Hippocampal formation (tissue), 2 donors: ENCODE data around the gene SMIM20.
"Not testable (repeated sequence)": the region's sequence is repeated elsewhere in the genome, so short reads cannot be mapped to it uniquely, and the experiment has no call there.

Source experiments
- DNase-seq, 2 donors: peaks; one replicate each; lab custom pipeline; 2025; lab: John Stamatoyannopoulos, UW

SMIM20 gene

GRCh38 chr4:25890571-25891485, 23.2 kb upstream of the SMIM20 start:
- DNase-seq = peak in 1 of 2 donors; percentile 13

- no peak for DNase-seq
These were observed 21.2 kb upstream of the SMIM20 start for GRCh38 chr4:25892796-25893195.

GRCh38 chr4:25896776-25897539, 17.1 kb upstream of the SMIM20 start:
- no peak for DNase-seq

- DNase-seq = no peak
These were observed 13.7 kb upstream of the SMIM20 start for GRCh38 chr4:25900310-25900709.

GRCh38 chr4:25901030-25901430, 13.0 kb upstream of the SMIM20 start:
- no peak for DNase-seq

- DNase-seq = no peak
These were observed 9.9 kb upstream of the SMIM20 start for GRCh38 chr4:25903900-25904747.

GRCh38 chr4:25904748-25905082, 9.3 kb upstream of the SMIM20 start:
- DNase-seq = no peak

- DNase-seq = no peak
These were observed 8.6 kb upstream of the SMIM20 start for GRCh38 chr4:25905371-25905770.

- DNase-seq = not testable (repeated sequence)
These were observed 7.9 kb upstream of the SMIM20 start for GRCh38 chr4:25906113-25906512.

- peak in 1 of 2 donors; percentile 53 for DNase-seq
These were observed 5.5 kb upstream of the SMIM20 start for GRCh38 chr4:25908491-25908901.

- DNase-seq = no peak
These were observed 2.7 kb upstream of the SMIM20 start for GRCh38 chr4:25911356-25911755.

- DNase-seq = no peak
These were observed 767 bp upstream of the SMIM20 start for GRCh38 chr4:25913056-25913850.

- DNase-seq = no peak
These were observed 791 bp downstream of the SMIM20 start for GRCh38 chr4:25914670-25915352.

GRCh38 chr4:25915353-25915705, 1.3 kb downstream of the SMIM20 start:
- no peak for DNase-seq

- DNase-seq = no peak
These were observed 2.9 kb downstream of the SMIM20 start for GRCh38 chr4:25916870-25917269.

GRCh38 chr4:25919676-25920075, 5.7 kb downstream of the SMIM20 start:
- DNase-seq = no peak

GRCh38 chr4:25921922-25922321, 7.9 kb downstream of the SMIM20 start:
- DNase-seq = no peak

- no peak for DNase-seq
These were observed 8.9 kb downstream of the SMIM20 start for GRCh38 chr4:25922812-25923369.

- no peak for DNase-seq
These were observed 9.7 kb downstream of the SMIM20 start for GRCh38 chr4:25923745-25924144.

- peak; percentile 45 to 48 for DNase-seq
These were observed 11.6 kb downstream of the SMIM20 start for GRCh38 chr4:25925486-25926201.
